ENCODE data around the gene EIF4A3. TPM values are rescaled to one million over a fixed set of nuclear protein-coding genes. Genes with fewer than 3 reads are reported as not detected.

EIF4A3 gene
- total and polyA plus RNA-seq, 10 of the 15 experiments (the other 5 are each of a cell fraction or from before 2014, with no cell fraction given), result 53.3 to 225 (median 103) TPM

GRCh38 chr17:80138856-80139426 is 8.0 kb downstream of the EIF4A3 start (continued):
- no peak for TF ChIP-seq NKRF (conservative IDR thresholded peaks at IDR 0.05)

- RAD21 ChIA-PET (ENCODE audit: unreplicated experiment), result no interaction called here
- in situ Hi-C loops (cut with MboI) (no loop called here), intact Hi-C loops (cut with micrococcal nuclease; ENCODE audit: unreplicated experiment) (no loop called here)
- POLR2A ChIA-PET, result no interaction called here
- Histone ChIP-seq H3K27ac (ENCODE audit: control insufficient read depth, insufficient read depth) (no peak overlapping the region), H3K27me3 (replicated peaks in 1 of 2; ENCODE audit: control insufficient read depth in 2 of 2, insufficient read depth in 2 of 2, low read length in 1 of 2) (no peaks in the 10 kb centered on the region), H4K20me1 (ENCODE audit: control insufficient read depth, insufficient read depth) (no peaks in the 10 kb centered on the region), H3K79me2 (ENCODE audit: control insufficient read depth, insufficient read depth, low read length) (peaks cover 3% of the 10 kb centered on the region), H3K4me2 (ENCODE audit: control insufficient read depth, insufficient read depth) (no peak overlapping the region), H3K9me3 (replicated peaks; ENCODE audit: control insufficient read depth, insufficient read depth, low read length) (no peaks in the 10 kb centered on the region), H3K4me1 (ENCODE audit: control insufficient read depth, insufficient read depth, low read length) (no peaks in the 10 kb centered on the region), H3K9ac (ENCODE audit: control insufficient read depth, insufficient read depth, low read length) (no peak overlapping the region), H3K36me3 (ENCODE audit: control insufficient read depth in 2 of 2, insufficient read depth in 2 of 2, low read length in 1 of 2) (peaks cover 23 to 51% of the 10 kb centered on the region in 2 experiments), H3K4me3 (no peak overlapping the region), H2AFZ (ENCODE audit: control insufficient read depth, low read depth, low read length) (no peak overlapping the region)
- no peak for FAIRE-seq
- CTCF ChIA-PET, result no interaction called here
- WGBS (ENCODE audit: insufficient coverage, insufficient replicate concordance, low lambda C conversion rate, missing lambda C conversion rate), result 96% methylated on average over 9 of the region's 9 CpGs
- no peak for ATAC-seq
- TF ChIP-seq USF1 (IDR thresholded peaks at IDR 0.05; ENCODE audit: borderline replicate concordance, extremely low read length, insufficient read depth, low read depth, low read length), result no peak
- no peak for TF ChIP-seq RB1 (IDR thresholded peaks at IDR 0.05; ENCODE audit: borderline replicate concordance)
- BruUV-seq (replicated peaks), result no TSS peak
- no peak for DNase-seq (ENCODE audit: low read depth, low spot score)
- SMC1A ChIA-PET (ENCODE audit: uncharacterized antibody, unreplicated experiment), result no interaction called here
Observed at GRCh38 chr17:80137131-80137530, 9.8 kb downstream of the EIF4A3 start.
